ENCODE data around the gene NTHL1.

NTHL1 gene

DNA sequence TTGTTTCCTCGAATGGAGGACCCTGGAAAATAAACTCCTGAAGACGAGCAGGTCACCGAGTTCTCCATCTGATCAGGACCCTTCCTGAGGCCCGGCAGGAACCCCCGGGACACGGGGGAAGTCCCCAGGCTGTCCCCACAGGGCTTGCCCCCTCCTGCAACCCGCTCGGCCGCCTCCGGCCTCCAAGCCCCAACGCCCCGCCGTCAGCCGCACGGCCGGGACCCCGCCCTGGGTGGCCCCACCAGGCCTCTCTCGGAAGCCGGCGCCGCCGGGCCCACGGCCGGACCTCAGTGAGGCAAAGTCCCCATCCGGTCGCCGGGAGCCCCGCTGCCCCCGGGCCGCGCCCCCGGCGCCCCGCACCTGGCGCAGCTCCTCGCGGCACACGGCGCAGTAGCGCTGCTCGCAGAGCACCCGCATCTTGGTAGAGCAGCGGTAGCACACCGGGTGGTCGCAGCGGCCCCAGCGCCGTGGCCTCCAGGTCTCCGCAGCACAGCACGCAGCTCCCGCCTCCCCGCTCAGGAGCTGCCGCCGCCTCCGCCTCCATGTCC lies 38.4 kb downstream of the NTHL1 start:
- no peak for DNase-seq (ENCODE audit: low read depth)

- no peak for DNase-seq (ENCODE audit: low read depth)
Observed at GRCh38 chr16:2008631-2009163, 38.9 kb downstream of the NTHL1 start.

GRCh38 chr16:2008009-2008526 lies 39.6 kb downstream of the NTHL1 start:
- no peak for DNase-seq (ENCODE audit: low read depth)

GRCh38 chr16:2007081-2007836 lies 40.4 kb downstream of the NTHL1 start:
- DNase-seq (ENCODE audit: low read depth), result no peak

GRCh38 chr16:2006317-2006716 lies 41.3 kb downstream of the NTHL1 start:
- DNase-seq (ENCODE audit: low read depth), result no peak

GRCh38 chr16:2005646-2006045 lies 42.0 kb downstream of the NTHL1 start:
- DNase-seq (ENCODE audit: low read depth), result no peak

- no peak for DNase-seq (ENCODE audit: low read depth)
Observed at GRCh38 chr16:2004795-2005517, 42.7 kb downstream of the NTHL1 start.

GRCh38 chr16:2003827-2004641 lies 43.6 kb downstream of the NTHL1 start:
- DNase-seq (ENCODE audit: low read depth), result peak; percentile 82

GRCh38 chr16:2003231-2003826 lies 44.3 kb downstream of the NTHL1 start:
- DNase-seq (ENCODE audit: low read depth), result no peak

- no peak for DNase-seq (ENCODE audit: low read depth)
Observed at GRCh38 chr16:2002406-2003230, 45.0 kb downstream of the NTHL1 start.

DNA sequence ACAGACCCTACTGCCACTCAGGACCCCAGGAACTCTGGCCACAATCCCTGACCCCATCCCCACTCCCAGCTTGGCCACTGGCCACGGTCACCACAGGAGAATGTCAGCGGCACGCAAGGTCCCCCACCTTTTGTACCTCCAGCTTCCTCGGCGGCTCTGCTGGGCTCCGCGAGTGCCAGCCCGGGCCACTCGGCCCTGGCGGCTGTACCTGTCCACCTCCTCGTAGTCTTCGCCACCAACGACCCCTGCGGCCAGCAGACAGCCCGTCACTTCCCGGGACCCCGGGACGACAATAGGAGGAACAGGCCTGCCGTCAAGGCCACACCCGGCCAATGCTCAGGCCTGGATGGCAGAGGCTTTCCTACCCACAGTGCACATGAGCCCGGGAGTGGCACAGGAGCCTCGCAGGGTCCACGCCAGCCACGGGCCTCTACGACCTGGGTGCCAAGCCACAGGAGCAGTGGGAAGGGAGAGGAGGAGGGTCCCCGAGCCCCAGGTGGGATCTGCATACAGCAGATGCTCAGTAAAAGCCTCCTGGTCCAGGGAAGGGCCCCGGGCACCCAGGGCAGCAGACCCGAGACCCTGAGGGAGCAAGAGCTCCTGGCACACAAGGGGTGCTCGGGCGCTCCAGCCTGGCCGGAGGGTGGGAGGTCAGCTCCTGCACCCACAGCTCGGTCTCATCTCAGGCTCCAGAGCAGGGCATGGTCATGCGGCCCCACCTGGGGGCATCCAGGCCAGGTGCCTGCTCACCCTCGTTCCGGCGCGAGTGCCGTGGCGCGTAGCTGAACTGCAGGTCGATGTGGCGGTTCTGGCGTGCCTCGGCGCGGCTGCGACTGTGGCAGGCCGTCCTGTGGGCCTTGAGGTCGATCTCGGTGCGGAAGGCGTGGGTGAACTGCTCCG lies 45.9 kb downstream of the NTHL1 start:
- DNase-seq (ENCODE audit: low read depth), result no peak

- DNase-seq (ENCODE audit: low read depth), result no peak
Observed at GRCh38 chr16:2001035-2001434, 46.6 kb downstream of the NTHL1 start.

GRCh38 chr16:1999866-2000514 lies 47.6 kb downstream of the NTHL1 start:
- no peak for DNase-seq (ENCODE audit: low read depth)

- DNase-seq (ENCODE audit: low read depth), result no peak
Observed at GRCh38 chr16:1998852-1999801, 48.5 kb downstream of the NTHL1 start.

GRCh38 chr16:1998360-1998835 lies 49.2 kb downstream of the NTHL1 start:
- DNase-seq (ENCODE audit: low read depth), result no peak

DNA sequence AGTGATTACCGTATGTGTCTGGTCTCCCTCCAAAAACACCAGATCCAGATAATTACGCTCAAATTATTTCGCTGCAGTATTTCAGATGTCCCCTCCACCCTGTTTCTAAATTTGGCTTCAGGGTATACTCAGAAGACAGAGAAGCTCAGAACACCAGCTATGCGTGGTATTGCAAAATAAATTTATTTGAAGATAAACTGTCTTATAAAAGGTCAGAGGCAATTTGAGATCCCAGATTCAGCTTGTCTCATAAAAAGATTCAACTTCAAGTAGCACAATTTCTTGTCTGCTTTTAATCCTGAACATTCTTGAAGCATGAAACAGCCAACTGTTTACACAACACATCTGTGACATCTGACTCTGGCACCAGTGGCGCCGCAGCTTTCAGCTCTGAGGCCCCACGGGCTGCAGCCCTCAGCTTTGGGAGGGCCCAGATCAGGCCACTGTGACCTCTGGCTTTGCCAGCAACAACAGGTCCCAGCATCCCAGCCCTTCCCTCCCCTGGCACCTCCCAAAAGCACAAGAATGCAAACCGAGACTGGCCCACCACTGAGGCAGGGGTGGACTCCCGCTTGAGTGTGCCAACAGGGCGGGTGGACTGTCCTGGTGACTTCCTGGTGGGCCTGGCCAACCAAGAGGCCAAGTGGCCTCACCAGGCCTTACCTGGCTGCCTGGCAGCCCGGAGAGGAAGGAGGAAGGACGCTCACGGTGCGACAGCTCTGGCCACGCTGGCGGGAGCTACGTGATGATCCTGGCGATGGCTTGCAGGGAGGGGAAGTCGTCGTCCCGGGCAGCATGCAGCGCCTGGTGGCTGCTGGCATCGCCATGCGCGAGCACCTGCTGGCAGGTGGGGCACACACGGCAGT lies 49.9 kb downstream of the NTHL1 start:
- DNase-seq (ENCODE audit: low read depth), result no peak

DNA sequence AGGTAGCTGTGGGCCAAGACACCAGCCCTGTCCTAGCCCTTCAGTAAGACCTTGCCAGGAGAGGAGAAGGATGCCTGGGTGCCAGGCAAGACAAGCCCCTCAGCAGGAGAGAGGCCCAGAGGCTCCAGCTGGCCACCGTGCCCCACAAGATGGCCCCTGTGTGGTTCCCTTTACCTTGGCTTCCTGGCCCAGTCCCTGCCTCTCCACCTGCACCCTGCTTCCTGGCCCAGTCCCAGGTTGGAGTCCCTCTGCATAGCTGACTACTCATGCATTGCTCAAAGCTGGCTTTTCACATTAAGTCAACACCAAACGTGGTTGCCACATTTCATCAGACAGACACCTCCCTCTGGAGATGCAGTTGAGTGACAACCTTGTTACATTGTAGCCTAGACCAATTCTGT lies 53.9 kb downstream of the NTHL1 start:
- no peak for DNase-seq (ENCODE audit: low read depth)

All from T follicular helper cell (primary cell).